ENCODE data around the gene SLC16A13. TPM values are rescaled to one million over a fixed set of nuclear protein-coding genes. Genes with fewer than 3 reads are reported as not detected.
"Not testable (repeated sequence)": the region's sequence is repeated elsewhere in the genome, so short reads cannot be mapped to it uniquely, and the experiment has no call there.

The SLC16A13 gene
- total RNA-seq, 1 donor from 2014 or later = 7.9 TPM

GRCh38 chr17:7045492-7046126 lies 9.8 kb downstream of the SLC16A13 start:
- Mint-ChIP-seq H3K4me3 (ENCODE audit: unreplicated experiment) (no peak overlapping the region), H3K27me3 (ENCODE audit: unreplicated experiment) (peaks cover 24% of the 10 kb centered on the region), H3K4me1 (ENCODE audit: unreplicated experiment) (peaks cover 28% of the 10 kb centered on the region), H3K27ac (ENCODE audit: unreplicated experiment) (no peak overlapping the region), H3K9me3 (ENCODE audit: unreplicated experiment) (no peaks in the 10 kb centered on the region), H3K36me3 (ENCODE audit: unreplicated experiment) (no peaks in the 10 kb centered on the region)
- no peak for DNase-seq (ENCODE audit: extremely low spot score, unreplicated experiment)
- peak; percentile 87 for TF ChIP-seq CTCF (IDR thresholded peaks at IDR 0.05)

- TF ChIP-seq CTCF (IDR thresholded peaks at IDR 0.05) = no peak
- Mint-ChIP-seq H3K36me3 (ENCODE audit: unreplicated experiment) (no peaks in the 10 kb centered on the region), H3K27me3 (ENCODE audit: unreplicated experiment) (peaks cover 24% of the 10 kb centered on the region), H3K27ac (ENCODE audit: unreplicated experiment) (no peak overlapping the region), H3K4me1 (ENCODE audit: unreplicated experiment) (peaks cover 28% of the 10 kb centered on the region), H3K4me3 (ENCODE audit: unreplicated experiment) (peak overlapping the region; percentile 36), H3K9me3 (ENCODE audit: unreplicated experiment) (no peaks in the 10 kb centered on the region)
- DNase-seq (ENCODE audit: extremely low spot score, unreplicated experiment) = no peak
Observed at GRCh38 chr17:7046127-7046724, 10.4 kb downstream of the SLC16A13 start.

- H3K27ac Mint-ChIP-seq (ENCODE audit: unreplicated experiment); DNase-seq (ENCODE audit: extremely low spot score, unreplicated experiment): not testable (repeated sequence)
Observed at GRCh38 chr17:7046725-7047397, 11.0 kb downstream of the SLC16A13 start.

GRCh38 chr17:7047566-7047965 lies 11.8 kb downstream of the SLC16A13 start:
- H3K9me3 Mint-ChIP-seq (ENCODE audit: unreplicated experiment) = no peaks in the 10 kb centered on the region
- H3K27me3 Mint-ChIP-seq (ENCODE audit: unreplicated experiment) = peaks cover 22% of the 10 kb centered on the region
- DNase-seq (ENCODE audit: extremely low spot score, unreplicated experiment) = no peak
- H3K4me3 Mint-ChIP-seq (ENCODE audit: unreplicated experiment) = no peak overlapping the region
- no peak for TF ChIP-seq CTCF (IDR thresholded peaks at IDR 0.05)
- no peak overlapping the region for H3K27ac Mint-ChIP-seq (ENCODE audit: unreplicated experiment)
- no peaks in the 10 kb centered on the region for H3K36me3 Mint-ChIP-seq (ENCODE audit: unreplicated experiment)
- peaks cover 19% of the 10 kb centered on the region for H3K4me1 Mint-ChIP-seq (ENCODE audit: unreplicated experiment)

More at GRCh38 chr17:7046725-7047397, 11.0 kb downstream of the SLC16A13 start:
- H3K9me3 Mint-ChIP-seq (ENCODE audit: unreplicated experiment); H3K36me3 Mint-ChIP-seq (ENCODE audit: unreplicated experiment); H3K4me3 Mint-ChIP-seq (ENCODE audit: unreplicated experiment): not testable (repeated sequence)
- peaks cover 24% of the 10 kb centered on the region for H3K27me3 Mint-ChIP-seq (ENCODE audit: unreplicated experiment)
- H3K4me1 Mint-ChIP-seq (ENCODE audit: unreplicated experiment) = peaks cover 23% of the 10 kb centered on the region

- H3K36me3 Mint-ChIP-seq (ENCODE audit: unreplicated experiment) = no peaks in the 10 kb centered on the region
- no peak overlapping the region for H3K27ac Mint-ChIP-seq (ENCODE audit: unreplicated experiment)
- H3K4me1 Mint-ChIP-seq (ENCODE audit: unreplicated experiment) = peaks cover 12% of the 10 kb centered on the region
- no peaks in the 10 kb centered on the region for H3K9me3 Mint-ChIP-seq (ENCODE audit: unreplicated experiment)
- H3K4me3 Mint-ChIP-seq (ENCODE audit: unreplicated experiment) = no peak overlapping the region
- peaks cover 23% of the 10 kb centered on the region for H3K27me3 Mint-ChIP-seq (ENCODE audit: unreplicated experiment)
- no peak for DNase-seq (ENCODE audit: extremely low spot score, unreplicated experiment)
- no peak for TF ChIP-seq CTCF (IDR thresholded peaks at IDR 0.05)
Observed at GRCh38 chr17:7048968-7049367, 13.2 kb downstream of the SLC16A13 start.

- Mint-ChIP-seq H3K4me1 (ENCODE audit: unreplicated experiment) (peaks cover 11% of the 10 kb centered on the region), H3K27me3 (ENCODE audit: unreplicated experiment) (peaks cover 22% of the 10 kb centered on the region)
- H3K27ac Mint-ChIP-seq (ENCODE audit: unreplicated experiment); DNase-seq (ENCODE audit: extremely low spot score, unreplicated experiment); H3K36me3 Mint-ChIP-seq (ENCODE audit: unreplicated experiment); H3K9me3 Mint-ChIP-seq (ENCODE audit: unreplicated experiment); H3K4me3 Mint-ChIP-seq (ENCODE audit: unreplicated experiment): not testable (repeated sequence)
Observed at GRCh38 chr17:7050583-7050982, 14.8 kb downstream of the SLC16A13 start.
